GM21447 (cell line): ENCODE data around the gene INPP5A.
"Not testable (repeated sequence)": the region's sequence is repeated elsewhere in the genome, so short reads cannot be mapped to it uniquely, and the experiment has no call there.

ENCODE experiments used
- ATAC-seq: cut with Tn5 transposase; IDR thresholded peaks from one replicate; pipeline ENCODE4 v1.9.1; 2021; ENCODE audit not compliant: unreplicated experiment

INPP5A gene

GRCh38 chr10:132701846-132702190 is 164.2 kb downstream of the INPP5A start:
- no peak for ATAC-seq

- no peak for ATAC-seq
These were observed 165.2 kb downstream of the INPP5A start for GRCh38 chr10:132702601-132703418.

GRCh38 chr10:132703419-132704007 is 165.9 kb downstream of the INPP5A start:
- no peak for ATAC-seq

GRCh38 chr10:132704008-132704814 is 166.6 kb downstream of the INPP5A start:
- ATAC-seq = no peak

GRCh38 chr10:132704815-132705064 is 167.2 kb downstream of the INPP5A start:
- not testable (repeated sequence) for ATAC-seq

GRCh38 chr10:132705173-132705572 is 167.6 kb downstream of the INPP5A start:
- ATAC-seq = no peak

GRCh38 chr10:132705943-132706342 is 168.4 kb downstream of the INPP5A start:
- ATAC-seq = no peak

- ATAC-seq = no peak
These were observed 169.1 kb downstream of the INPP5A start for GRCh38 chr10:132706701-132707100.

GRCh38 chr10:132707121-132707775 is 169.7 kb downstream of the INPP5A start:
- ATAC-seq = no peak

- ATAC-seq = no peak
These were observed 170.2 kb downstream of the INPP5A start for GRCh38 chr10:132707776-132708171.

GRCh38 chr10:132708441-132708840 is 170.9 kb downstream of the INPP5A start:
- no peak for ATAC-seq

- ATAC-seq = no peak
These were observed 171.3 kb downstream of the INPP5A start for GRCh38 chr10:132708936-132709335.

GRCh38 chr10:132709471-132709951 is 171.9 kb downstream of the INPP5A start:
- no peak for ATAC-seq

GRCh38 chr10:132710036-132710686 is 172.6 kb downstream of the INPP5A start:
- no peak for ATAC-seq

- ATAC-seq = no peak
These were observed 173.4 kb downstream of the INPP5A start for GRCh38 chr10:132710746-132711612.

- no peak for ATAC-seq
These were observed 174.1 kb downstream of the INPP5A start for GRCh38 chr10:132711613-132712121.

- ATAC-seq = no peak
These were observed 174.7 kb downstream of the INPP5A start for GRCh38 chr10:132712291-132712690.

- no peak for ATAC-seq
These were observed 175.2 kb downstream of the INPP5A start for GRCh38 chr10:132712743-132713142.

- no peak for ATAC-seq
These were observed 176.0 kb downstream of the INPP5A start for GRCh38 chr10:132713421-132714095.
